Tibial nerve (tissue), 4 donors: ENCODE results near the gene SPTLC2.
"Not testable (repeated sequence)": the region's sequence is repeated elsewhere in the genome, so short reads cannot be mapped to it uniquely, and the experiment has no call there.

Experiments
- CTCF ChIP-seq, 5 experiments: fragments of 200-600 bp in 3 of 5; fragments of 450-650 bp in 2 of 5; sonication (generic) in 3 of 5; IDR thresholded peaks; one replicate each; pipeline ENCODE4 v1.5.1; 2016 to 2019; ENCODE audit warnings: antibody characterized with exemption in 5 of 5, mild to moderate bottlenecking in 3 of 5, moderate library complexity in 2 of 5
- EP300 ChIP-seq, 2 donors: sonication (generic); formaldehyde crosslinking; IDR thresholded peaks; one replicate each; pipeline ENCODE4 v1.6.1; 2017; ENCODE audit warnings: antibody characterized with exemption in 2 of 2, mild to moderate bottlenecking in 1 of 2
- POLR2A ChIP-seq, 2 donors: fragments of 450-650 bp; IDR thresholded peaks; one replicate each; pipeline ENCODE4 v1.6.1; 2017; ENCODE audit warnings: antibody characterized with exemption in 2 of 2, mild to moderate bottlenecking in 2 of 2, moderate library complexity in 2 of 2

GRCh38 chr14:77545171-77545570, 71.3 kb downstream of the SPTLC2 start:
- TF ChIP-seq POLR2A, CTCF, EP300 (IDR thresholded peaks at IDR 0.05): not testable (repeated sequence)
